HL-60 (cell line): ENCODE results near the gene FOXF1.

Experiments used
- DNase-seq, 2 experiments: peaks; one replicate each; pipeline ENCODE4 v3.0.0-alpha.2; 2010 to 2020; ENCODE audit warnings: low read depth in 1 of 2, low spot score in 1 of 2
- H3K27ac ChIP-seq: fragments of 250-450 bp; sonication (Bioruptor Pico); replicated peaks from 2 replicates; pipeline ENCODE4 v1.5.1; 2020; ENCODE audit warnings: mild to moderate bottlenecking, moderate library complexity
- H3K27me3 ChIP-seq: fragments of 250-450 bp; sonication (Bioruptor Pico); 2 replicates; pipeline ENCODE4 v1.5.1; 2021; ENCODE audit warnings: mild to moderate bottlenecking, moderate library complexity; ENCODE audit not compliant: insufficient read depth, poor library complexity, severe bottlenecking
- H3K4me3 ChIP-seq: replicated peaks from 2 replicates; pipeline ENCODE4 v1.5.1; 2011; ENCODE audit warnings: mild to moderate bottlenecking, control low read depth, low read length; ENCODE audit not compliant: insufficient read depth
- CTCF ChIP-seq: IDR thresholded peaks from one replicate; pipeline ENCODE4 v1.5.1; 2011; ENCODE audit warnings: low read length, control low read depth, inconsistent platforms; ENCODE audit not compliant: insufficient read depth
- GABPA ChIP-seq: IDR thresholded peaks from 2 replicates; pipeline ENCODE4 v1.6.1; 2012; ENCODE audit warnings: low read depth
- POLR2AphosphoS5 ChIP-seq: IDR thresholded peaks from 2 replicates; pipeline ENCODE4 v1.6.1; 2012; ENCODE audit warnings: low read depth
- REST ChIP-seq: IDR thresholded peaks from 2 replicates; pipeline ENCODE4 v1.6.1; 2012; ENCODE audit warnings: low read depth; ENCODE audit not compliant: insufficient replicate concordance
- SPI1 ChIP-seq: IDR thresholded peaks from 2 replicates; pipeline ENCODE4 v1.6.1; 2012; ENCODE audit warnings: low read depth, mild to moderate bottlenecking, borderline replicate concordance

The FOXF1 gene

GRCh38 chr16:86519649-86520316 is 9.5 kb downstream of the FOXF1 start:
- Histone ChIP-seq H3K4me3 (no peak overlapping the region), H3K27ac (no peak overlapping the region), H3K27me3 (peaks cover 3% of the 10 kb centered on the region)
- TF ChIP-seq REST (no peak), GABPA (no peak), CTCF (peak; percentile 53), POLR2AphosphoS5 (no peak), SPI1 (no peak)
- peak in 1 of 2 experiments; percentile 7 for DNase-seq

- Histone ChIP-seq H3K27me3 (peaks cover 3% of the 10 kb centered on the region), H3K27ac (no peak overlapping the region), H3K4me3 (no peak overlapping the region)
- DNase-seq = no peak
- TF ChIP-seq CTCF = no peak
- TF ChIP-seq REST = no peak
- TF ChIP-seq GABPA = no peak
- TF ChIP-seq SPI1 = no peak
- no peak for TF ChIP-seq POLR2AphosphoS5
These were observed 10.2 kb downstream of the FOXF1 start for GRCh38 chr16:86520317-86521210.

GRCh38 chr16:86521236-86522197 is 11.2 kb downstream of the FOXF1 start:
- H3K4me3 ChIP-seq = no peak overlapping the region
- no peak overlapping the region for H3K27ac ChIP-seq
- peaks cover 3% of the 10 kb centered on the region for H3K27me3 ChIP-seq
- TF ChIP-seq REST (no peak), GABPA (no peak), SPI1 (no peak), POLR2AphosphoS5 (no peak), CTCF (no peak)
- DNase-seq = no peak
